Glutamatergic neuron (in vitro differentiated cells): ENCODE data around the gene RIPK3. TPM values are rescaled to one million over a fixed set of nuclear protein-coding genes. Genes with fewer than 3 reads are reported as not detected.

Source experiments
- DNase-seq: peaks from one replicate; pipeline ENCODE4 v3.0.0; 2022
- H3K27ac Mint-ChIP-seq: one replicate; pipeline ENCODE4 v1.8.0; 2020; ENCODE audit warnings: mild to moderate bottlenecking, mixed read lengths, inconsistent platforms; ENCODE audit not compliant: unreplicated experiment
- H3K27me3 Mint-ChIP-seq: one replicate; pipeline ENCODE4 v1.8.0; 2020; ENCODE audit warnings: mild to moderate bottlenecking, moderate library complexity, mixed read lengths, inconsistent platforms; ENCODE audit not compliant: unreplicated experiment
- H3K36me3 Mint-ChIP-seq: one replicate; pipeline ENCODE4 v1.8.0; 2020; ENCODE audit warnings: mild to moderate bottlenecking, mixed read lengths, inconsistent platforms; ENCODE audit not compliant: unreplicated experiment
- H3K4me1 Mint-ChIP-seq: one replicate; pipeline ENCODE4 v1.8.0; 2020; ENCODE audit warnings: mild to moderate bottlenecking, low read depth, mixed read lengths, inconsistent platforms; ENCODE audit not compliant: unreplicated experiment
- H3K4me3 Mint-ChIP-seq: one replicate; pipeline ENCODE4 v1.8.0; 2020; ENCODE audit warnings: mild to moderate bottlenecking, mixed read lengths, inconsistent platforms; ENCODE audit not compliant: unreplicated experiment
- H3K9me3 Mint-ChIP-seq: one replicate; pipeline ENCODE4 v1.8.0; 2020; ENCODE audit warnings: mild to moderate bottlenecking, moderate library complexity, mixed read lengths, inconsistent platforms; ENCODE audit not compliant: unreplicated experiment
- CTCF ChIP-seq: fragments of 200-600 bp; sonication (generic); IDR thresholded peaks from one replicate; pipeline ENCODE4 v1.5.0; 2021; ENCODE audit not compliant: partially characterized antibody, unreplicated experiment
- total RNA-seq: library from RNA; stranded (reverse); fragmentation: NEBNext Ultra II Directional; extraction: Animal tissue kit (Norgen Biotek cat#: 25700); gene quantifications from one replicate; pipeline ENCODE4 v1.2.1, GENCODE V29; 2021; ENCODE audit not compliant: unreplicated experiment

The RIPK3 gene
- total RNA-seq, 1 donor from 2014 or later: not detected

- Mint-ChIP-seq H3K36me3 (no peaks in the 10 kb centered on the region), H3K27ac (no peak overlapping the region), H3K4me3 (no peak overlapping the region), H3K27me3 (peaks cover 18% of the 10 kb centered on the region), H3K4me1 (peaks cover 7% of the 10 kb centered on the region), H3K9me3 (peaks cover 9% of the 10 kb centered on the region)
- no peak for TF ChIP-seq CTCF
- no peak for DNase-seq
These were observed 35.8 kb downstream of the RIPK3 start for GRCh38 chr14:24304019-24304387.

GRCh38 chr14:24300326-24300980 is 39.3 kb downstream of the RIPK3 start:
- H3K4me3 Mint-ChIP-seq: peak overlapping the region; percentile 94
- no peaks in the 10 kb centered on the region for H3K36me3 Mint-ChIP-seq
- no peak overlapping the region for H3K27ac Mint-ChIP-seq
- H3K4me1 Mint-ChIP-seq: peaks cover 7% of the 10 kb centered on the region
- H3K9me3 Mint-ChIP-seq: peaks cover 11% of the 10 kb centered on the region
- H3K27me3 Mint-ChIP-seq: peaks cover 13% of the 10 kb centered on the region
- TF ChIP-seq CTCF: no peak
- no peak for DNase-seq

- H3K9me3 Mint-ChIP-seq: peaks cover 11% of the 10 kb centered on the region
- DNase-seq: peak; percentile 93
- H3K36me3 Mint-ChIP-seq: no peaks in the 10 kb centered on the region
- TF ChIP-seq CTCF: no peak
- H3K27me3 Mint-ChIP-seq: peaks cover 11% of the 10 kb centered on the region
- H3K27ac Mint-ChIP-seq: peak within 1 kb of the TSS; percentile 83
- peaks cover 7% of the 10 kb centered on the region for H3K4me1 Mint-ChIP-seq
- peak within 1 kb of the TSS; percentile 94 for H3K4me3 Mint-ChIP-seq
These were observed 40.3 kb downstream of the RIPK3 start, which contains the start of the genes DHRS1 and NOP9 for GRCh38 chr14:24299255-24300191. DHRS1 (minus strand) TSS chr14:24299780; CDS start chr14:24299106, 674 bp downstream. NOP9 (plus strand) TSS chr14:24299850; CDS start chr14:24299955, 105 bp downstream.

- DNase-seq: no peak
- Mint-ChIP-seq H3K36me3 (no peaks in the 10 kb centered on the region), H3K9me3 (peaks cover 11% of the 10 kb centered on the region), H3K4me1 (peaks cover 7% of the 10 kb centered on the region), H3K27me3 (peaks cover 9% of the 10 kb centered on the region), H3K4me3 (peak overlapping the region; percentile 94), H3K27ac (peak overlapping the region; percentile 65)
- no peak for TF ChIP-seq CTCF
These were observed 40.9 kb downstream of the RIPK3 start for GRCh38 chr14:24298892-24299254.
